GM10266 (cell line): ENCODE measurements around the gene PCDHB9.
"Not testable (repeated sequence)": the region's sequence is repeated elsewhere in the genome, so short reads cannot be mapped to it uniquely, and the experiment has no call there.

ENCODE experiments used
- DNase-seq: peaks from one replicate; pipeline ENCODE4 v3.0.0; 2012; ENCODE audit errors: extremely low spot score
- TF ChIP-seq, protein P1 (sequence below): IDR thresholded peaks from 2 replicates; pipeline ENCODE4 v1.5.1; 2012; ENCODE audit warnings: mild to moderate bottlenecking, low read depth; ENCODE audit not compliant: control insufficient read depth, insufficient read depth; ENCODE audit errors: missing control alignments

Gene PCDHB9

DNA sequence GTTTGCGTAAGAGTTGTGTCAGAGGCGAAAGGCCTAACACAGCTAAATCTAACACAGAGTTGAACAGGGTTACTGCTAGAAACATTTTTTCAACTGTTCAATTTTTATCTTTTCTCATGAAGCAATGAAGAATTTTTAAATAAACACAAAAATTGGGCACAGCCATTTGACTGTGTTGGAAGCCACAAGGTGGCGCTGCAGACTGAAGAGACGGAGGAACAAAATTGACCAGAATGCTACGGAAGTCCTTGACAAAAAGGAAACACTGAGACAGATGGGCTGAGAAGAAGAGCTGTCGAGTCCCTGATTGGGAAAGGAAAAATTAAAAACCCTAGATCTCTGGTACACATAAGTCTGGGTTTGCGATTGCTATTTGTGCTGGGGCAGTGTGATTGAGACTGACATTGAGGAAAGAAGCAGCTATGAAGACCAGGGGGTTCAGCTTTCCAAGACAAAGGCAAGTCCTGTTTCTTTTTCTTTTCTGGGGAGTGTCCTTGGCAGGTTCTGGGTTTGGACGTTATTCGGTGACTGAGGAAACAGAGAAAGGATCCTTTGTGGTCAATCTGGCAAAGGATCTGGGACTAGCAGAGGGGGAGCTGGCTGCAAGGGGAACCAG, at the start of gene PCDHB9:
TSS of gene PCDHB9 (plus strand) at position 265 of the 616 bp plus-strand sequence. CDS start at position 423, 158 bp downstream.
- DNase-seq: peak; percentile 42

GRCh38 chr5:141137346-141137745, 49.6 kb upstream of the PCDHB9 start:
- DNase-seq: not testable (repeated sequence)

More for the DNA sequence above, at the start of gene PCDHB9:
- TF ChIP-seq, protein P1, sequence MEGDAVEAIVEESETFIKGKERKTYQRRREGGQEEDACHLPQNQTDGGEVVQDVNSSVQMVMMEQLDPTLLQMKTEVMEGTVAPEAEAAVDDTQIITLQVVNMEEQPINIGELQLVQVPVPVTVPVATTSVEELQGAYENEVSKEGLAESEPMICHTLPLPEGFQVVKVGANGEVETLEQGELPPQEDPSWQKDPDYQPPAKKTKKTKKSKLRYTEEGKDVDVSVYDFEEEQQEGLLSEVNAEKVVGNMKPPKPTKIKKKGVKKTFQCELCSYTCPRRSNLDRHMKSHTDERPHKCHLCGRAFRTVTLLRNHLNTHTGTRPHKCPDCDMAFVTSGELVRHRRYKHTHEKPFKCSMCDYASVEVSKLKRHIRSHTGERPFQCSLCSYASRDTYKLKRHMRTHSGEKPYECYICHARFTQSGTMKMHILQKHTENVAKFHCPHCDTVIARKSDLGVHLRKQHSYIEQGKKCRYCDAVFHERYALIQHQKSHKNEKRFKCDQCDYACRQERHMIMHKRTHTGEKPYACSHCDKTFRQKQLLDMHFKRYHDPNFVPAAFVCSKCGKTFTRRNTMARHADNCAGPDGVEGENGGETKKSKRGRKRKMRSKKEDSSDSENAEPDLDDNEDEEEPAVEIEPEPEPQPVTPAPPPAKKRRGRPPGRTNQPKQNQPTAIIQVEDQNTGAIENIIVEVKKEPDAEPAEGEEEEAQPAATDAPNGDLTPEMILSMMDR: peak; percentile 27

DNA sequence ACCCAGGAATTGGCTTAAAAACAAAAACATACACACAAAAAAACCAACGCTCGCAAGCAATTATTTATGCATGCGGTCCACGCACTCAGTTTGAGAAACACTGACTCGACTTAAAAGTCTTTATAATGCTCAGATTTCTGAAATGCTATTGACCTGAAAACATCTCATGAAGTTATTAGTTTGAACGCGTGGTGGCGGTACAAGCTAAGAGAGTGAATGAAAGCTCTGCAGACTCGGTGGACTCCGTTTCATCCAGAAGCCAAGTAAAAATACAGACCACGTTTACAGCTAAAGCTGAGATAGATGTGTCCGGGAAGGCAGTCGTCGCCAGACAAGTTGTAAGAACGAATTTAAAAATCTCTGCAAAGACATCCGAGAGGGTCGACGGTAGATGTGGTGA, 37.1 kb upstream of the PCDHB9 start, which contains the start of gene PCDHB6:
TSS of gene PCDHB6 (plus strand) at position 246 of the 400 bp plus-strand sequence. CDS start 201 bp downstream, outside the sequence.
- no peak for DNase-seq
- TF ChIP-seq, protein P1: no peak

DNA sequence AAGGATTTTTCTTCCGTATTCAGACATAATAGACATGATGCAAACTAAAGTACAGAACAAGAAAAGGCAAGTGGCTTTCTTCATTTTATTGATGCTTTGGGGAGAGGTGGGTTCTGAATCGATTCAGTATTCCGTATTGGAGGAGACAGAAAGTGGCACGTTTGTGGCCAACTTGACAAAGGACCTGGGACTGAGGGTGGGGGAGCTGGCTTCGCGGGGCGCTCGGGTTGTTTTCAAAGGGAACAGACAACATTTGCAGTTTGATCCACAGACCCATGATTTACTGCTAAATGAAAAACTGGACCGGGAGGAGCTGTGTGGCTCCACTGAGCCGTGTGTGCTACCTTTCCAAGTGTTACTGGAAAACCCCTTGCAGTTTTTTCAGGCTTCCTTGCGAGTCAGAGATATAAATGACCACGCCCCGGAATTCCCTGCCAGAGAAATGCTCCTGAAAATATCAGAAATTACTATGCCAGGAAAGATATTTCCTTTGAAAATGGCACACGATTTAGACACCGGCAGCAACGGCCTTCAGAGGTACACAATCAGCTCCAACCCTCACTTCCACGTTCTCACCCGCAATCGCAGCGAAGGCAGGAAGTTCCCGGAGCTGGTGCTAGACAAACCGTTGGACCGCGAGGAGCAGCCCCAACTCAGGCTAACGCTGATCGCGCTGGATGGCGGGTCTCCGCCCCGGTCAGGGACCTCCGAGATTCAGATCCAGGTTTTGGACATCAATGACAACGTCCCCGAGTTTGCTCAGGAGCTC, 36.6 kb upstream of the PCDHB9 start:
- no peak for DNase-seq
- TF ChIP-seq, protein P1: no peak

DNA sequence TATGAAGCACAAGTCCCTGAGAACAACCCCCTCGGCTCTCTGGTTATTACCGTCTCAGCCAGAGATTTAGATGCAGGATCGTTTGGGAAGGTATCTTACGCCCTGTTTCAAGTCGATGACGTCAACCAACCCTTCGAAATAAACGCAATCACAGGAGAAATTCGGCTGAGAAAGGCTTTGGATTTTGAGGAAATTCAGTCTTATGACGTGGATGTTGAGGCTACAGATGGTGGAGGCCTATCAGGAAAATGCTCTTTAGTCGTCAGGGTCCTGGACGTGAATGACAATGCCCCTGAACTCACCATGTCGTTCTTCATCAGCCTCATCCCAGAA, 36.0 kb upstream of the PCDHB9 start:
- no peak for DNase-seq

GRCh38 chr5:141151632-141152031, 35.3 kb upstream of the PCDHB9 start:
- DNase-seq: not testable (repeated sequence)

More for the DNA sequence above, 36.0 kb upstream of the PCDHB9 start:
- TF ChIP-seq, protein P1: no peak

GRCh38 chr5:141152096-141152495, 34.9 kb upstream of the PCDHB9 start:
- not testable (repeated sequence) for DNase-seq

- TF ChIP-seq, protein P1: no peak
- DNase-seq: no peak
Measured at GRCh38 chr5:141155540-141156374, 31.2 kb upstream of the PCDHB9 start.

- DNase-seq: not testable (repeated sequence)
Measured at GRCh38 chr5:141157356-141157755, 29.6 kb upstream of the PCDHB9 start.

DNA sequence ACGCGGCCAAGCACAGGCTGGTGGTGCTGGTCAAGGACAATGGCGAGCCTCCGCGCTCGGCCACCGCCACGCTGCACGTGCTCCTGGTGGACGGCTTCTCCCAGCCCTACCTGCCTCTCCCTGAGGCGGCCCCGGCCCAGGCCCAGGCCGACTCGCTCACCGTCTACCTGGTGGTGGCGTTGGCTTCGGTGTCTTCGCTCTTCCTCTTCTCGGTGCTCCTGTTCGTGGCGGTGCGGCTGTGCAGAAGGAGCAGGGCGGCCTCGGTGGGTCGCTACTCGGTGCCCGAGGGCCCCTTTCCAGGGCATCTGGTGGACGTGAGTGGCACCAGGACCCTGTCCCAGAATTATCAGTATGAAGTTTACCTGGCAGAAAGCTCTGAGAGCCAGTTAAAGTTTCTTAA, 29.1 kb upstream of the PCDHB9 start:
- not testable (repeated sequence) for DNase-seq
